ENCODE data around the gene NAGLU.
A peak's percentile ranks its signal among the peaks of the same experiment; 100 is the strongest.
"Not testable (repeated sequence)": the region's sequence is repeated elsewhere in the genome, so short reads cannot be mapped to it uniquely, and the experiment has no call there.

Gene NAGLU

GRCh38 chr17:42521036-42521435 is 15.0 kb upstream of the NAGLU start:
- DNase-seq (ENCODE audit: low read depth, low spot score), result peak; percentile 75

- DNase-seq (ENCODE audit: low read depth, low spot score), result peak; percentile 62
Observed at GRCh38 chr17:42521666-42522262, 14.3 kb upstream of the NAGLU start.

DNA sequence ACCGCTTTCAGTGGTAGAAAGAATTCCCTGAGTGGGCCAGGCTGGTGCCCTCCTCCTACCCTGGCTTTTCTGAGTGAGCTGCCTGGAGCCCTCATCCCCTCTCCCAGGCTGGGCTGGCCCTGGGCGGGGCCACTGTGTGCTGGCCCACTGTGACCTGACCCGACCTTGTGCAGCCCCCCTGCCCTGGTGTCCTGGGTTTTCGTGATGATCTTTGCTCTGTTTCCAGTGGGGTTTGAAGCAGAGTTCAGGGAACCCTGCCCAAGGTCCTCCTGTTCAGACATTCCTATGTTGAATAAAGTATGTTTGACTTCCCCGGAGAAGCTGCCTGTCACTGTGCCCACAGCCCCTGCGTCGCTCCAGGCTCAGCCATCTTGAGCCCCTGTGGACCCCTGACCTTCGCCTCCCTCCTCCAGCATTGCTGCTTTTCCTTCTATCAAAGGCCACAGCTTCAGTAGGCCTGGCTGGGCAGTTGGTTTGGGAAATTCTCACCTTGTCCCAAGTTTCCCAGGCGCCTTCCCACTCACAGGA is 13.7 kb upstream of the NAGLU start:
- DNase-seq (ENCODE audit: low read depth, low spot score), result no peak

GRCh38 chr17:42522798-42523278 is 13.2 kb upstream of the NAGLU start:
- no peak for DNase-seq (ENCODE audit: low read depth, low spot score)

GRCh38 chr17:42525221-42525620 is 10.8 kb upstream of the NAGLU start:
- DNase-seq (ENCODE audit: low read depth, low spot score), result peak; percentile 56

GRCh38 chr17:42526031-42526444 is 10.0 kb upstream of the NAGLU start:
- peak; percentile 50 for DNase-seq (ENCODE audit: low read depth, low spot score)

DNA sequence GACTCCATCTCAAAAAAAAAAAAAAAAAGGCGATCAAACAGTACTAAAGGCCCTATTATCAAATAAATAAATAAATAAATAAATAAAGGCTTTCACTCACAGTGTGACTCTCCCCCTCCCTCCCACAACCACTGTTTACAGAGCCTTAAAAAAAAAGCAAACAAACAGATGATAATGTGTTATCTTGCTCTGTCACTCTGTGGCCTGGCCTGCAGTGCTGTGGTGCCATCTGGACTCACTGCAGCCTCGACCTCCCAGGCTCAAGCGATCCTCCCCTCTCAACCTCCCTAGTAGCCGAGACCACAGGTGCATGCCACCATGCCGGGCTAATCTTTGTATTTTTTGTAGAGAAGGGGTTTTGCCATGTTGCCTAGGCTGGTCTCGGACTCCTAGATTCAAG is 8.1 kb upstream of the NAGLU start:
- DNase-seq (ENCODE audit: low read depth, low spot score), result no peak

DNA sequence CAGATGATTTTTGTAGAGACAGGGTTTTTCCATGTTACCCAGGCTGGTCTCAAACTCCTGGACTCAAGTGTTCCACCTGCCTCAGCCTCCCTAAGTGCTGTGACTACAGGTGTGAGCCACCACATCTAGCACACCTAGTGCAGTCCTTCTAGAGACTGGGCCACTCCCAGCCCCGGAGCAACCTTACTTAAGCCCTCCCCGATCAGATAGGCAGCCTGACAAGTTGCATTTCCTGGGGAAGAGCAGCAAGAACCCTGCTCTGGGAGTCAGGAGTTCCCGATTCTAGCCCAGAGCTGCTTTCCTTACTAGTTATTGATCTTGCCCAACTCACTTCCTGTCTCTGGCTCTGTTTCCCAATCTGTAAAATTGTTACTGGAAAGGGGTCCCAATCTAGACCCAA is 7.0 kb upstream of the NAGLU start:
- no peak for DNase-seq (ENCODE audit: low read depth, low spot score)

DNA sequence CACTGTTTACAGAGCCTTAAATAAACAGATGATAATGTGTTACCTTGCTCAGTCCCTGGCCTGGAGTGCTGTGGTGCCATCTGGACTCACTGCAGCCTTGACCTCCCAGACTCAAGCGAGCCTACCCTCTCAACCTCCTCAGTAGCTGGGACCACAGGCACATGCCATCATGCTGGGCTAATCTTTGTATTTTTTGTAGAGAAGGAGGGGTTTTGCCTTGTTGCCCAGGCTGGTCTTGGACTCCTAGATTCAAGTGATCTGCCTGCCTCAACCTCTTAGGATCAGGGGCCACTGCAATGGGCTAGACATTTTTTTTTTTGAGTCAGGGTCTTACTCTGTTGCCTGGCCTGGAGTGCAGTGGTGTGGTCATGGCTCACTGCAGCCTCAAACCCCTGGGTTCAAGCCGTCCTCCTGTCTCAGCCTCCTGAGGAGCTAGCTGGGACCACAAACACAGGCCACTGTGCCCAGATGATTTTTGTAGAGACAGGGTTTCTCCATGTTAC is 5.0 kb upstream of the NAGLU start:
- no peak for DNase-seq (ENCODE audit: low read depth, low spot score)

- DNase-seq (ENCODE audit: low read depth, low spot score), result peak; percentile 78
Observed at GRCh38 chr17:42531455-42532354, 4.3 kb upstream of the NAGLU start.

DNA sequence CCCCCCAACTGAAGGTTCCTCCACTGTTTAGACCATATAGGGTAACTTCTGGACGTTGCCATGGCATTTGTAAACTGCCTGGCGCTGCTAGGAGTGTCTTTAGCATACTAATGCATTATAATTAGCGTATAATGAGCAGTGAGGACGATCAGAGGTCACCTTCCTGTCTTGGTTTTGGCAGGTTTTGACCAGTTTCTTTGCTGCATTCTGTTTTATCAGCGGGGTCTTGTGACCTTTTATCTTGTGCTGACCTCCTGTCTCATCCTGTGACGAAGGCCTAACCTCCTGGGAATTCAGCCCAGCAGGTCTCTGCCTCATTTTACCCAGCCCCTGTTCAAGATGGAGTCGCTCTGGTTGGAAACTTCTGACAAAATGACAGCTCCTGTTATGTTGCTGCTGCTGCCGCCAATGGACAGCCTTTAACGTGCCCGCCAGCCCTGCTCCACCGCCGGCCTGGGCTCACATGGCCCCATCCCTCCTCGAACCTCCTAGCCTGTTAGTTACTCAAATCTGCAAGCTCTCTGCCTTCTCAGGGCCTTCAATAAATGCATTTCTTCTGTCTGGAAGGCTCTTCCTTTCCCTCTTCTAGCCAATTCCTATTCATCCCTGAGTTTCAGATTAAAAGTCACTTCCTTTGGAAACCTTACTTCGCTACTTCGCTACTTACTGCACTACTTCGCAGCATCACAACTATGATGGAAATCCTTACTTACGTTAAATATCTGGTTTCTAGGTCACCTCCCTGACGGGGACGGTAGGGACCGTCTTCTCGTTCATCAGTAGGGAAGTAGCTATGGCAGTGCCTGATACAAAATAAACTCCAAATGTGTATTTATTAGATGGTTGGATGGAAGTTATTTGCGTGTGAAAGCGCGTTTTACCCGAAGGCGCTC is 640 bp upstream of the NAGLU start:
- no peak for DNase-seq (ENCODE audit: low read depth, low spot score)

- DNase-seq (ENCODE audit: low read depth, low spot score), result peak; percentile 87
Observed at GRCh38 chr17:42536372-42537155, 523 bp downstream of the NAGLU start.

- DNase-seq (ENCODE audit: low read depth, low spot score), result no peak
Observed at GRCh38 chr17:42537156-42537805, 1.2 kb downstream of the NAGLU start.

GRCh38 chr17:42537826-42538451 is 1.9 kb downstream of the NAGLU start:
- DNase-seq (ENCODE audit: low read depth, low spot score), result no peak

DNA sequence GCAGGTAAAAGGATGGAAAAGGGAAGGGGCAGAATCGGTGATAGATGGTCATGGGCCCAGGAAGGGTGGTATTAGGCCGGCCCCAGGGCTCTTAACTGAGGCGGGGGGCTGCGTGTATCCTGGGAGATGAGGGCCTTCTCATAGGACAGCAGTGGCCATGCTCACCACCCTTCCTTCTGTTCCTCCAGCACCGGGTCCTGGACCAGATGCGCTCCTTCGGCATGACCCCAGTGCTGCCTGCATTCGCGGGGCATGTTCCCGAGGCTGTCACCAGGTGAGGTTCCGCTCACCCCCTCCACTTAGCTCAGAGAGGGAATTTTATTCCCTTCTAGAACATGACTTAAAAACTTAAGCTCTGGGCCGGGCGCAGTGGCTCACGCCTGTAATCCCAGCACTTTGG is 2.4 kb downstream of the NAGLU start:
- DNase-seq (ENCODE audit: low read depth, low spot score), result no peak

- not testable (repeated sequence) for DNase-seq (ENCODE audit: low read depth, low spot score)
Observed at GRCh38 chr17:42540558-42540957, 4.5 kb downstream of the NAGLU start.

DNA sequence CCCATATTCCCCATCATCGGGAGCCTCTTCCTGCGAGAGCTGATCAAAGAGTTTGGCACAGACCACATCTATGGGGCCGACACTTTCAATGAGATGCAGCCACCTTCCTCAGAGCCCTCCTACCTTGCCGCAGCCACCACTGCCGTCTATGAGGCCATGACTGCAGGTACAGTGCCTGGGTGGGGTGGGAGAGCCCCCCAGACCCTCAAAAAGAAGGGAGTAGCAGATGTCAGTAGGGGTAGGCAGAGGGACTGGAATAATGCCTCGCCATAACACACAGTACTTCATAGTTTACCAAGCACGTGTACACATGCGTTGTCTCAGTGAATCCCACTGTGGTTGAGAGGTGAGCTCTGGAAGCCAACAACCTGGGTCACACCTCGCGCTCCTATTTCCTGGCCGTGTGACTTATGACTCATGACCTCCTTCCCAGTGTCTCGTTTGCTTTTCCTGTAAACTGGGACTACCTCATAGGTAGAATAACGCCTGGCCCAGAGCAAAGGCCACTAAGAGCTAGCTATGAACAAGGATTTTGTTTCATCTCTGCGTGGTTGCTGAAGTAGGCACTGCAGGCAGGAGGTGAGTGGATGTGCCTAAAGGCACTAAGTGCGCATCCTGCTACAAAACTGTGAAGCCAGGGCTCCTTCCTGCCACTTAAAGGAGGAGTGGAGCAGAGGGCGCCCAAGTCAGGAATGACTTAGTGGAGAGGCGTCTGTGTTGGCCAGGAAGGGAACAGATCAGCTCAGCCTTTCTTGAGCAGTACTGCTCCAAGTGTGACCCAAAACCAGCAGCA is 5.2 kb downstream of the NAGLU start:
- DNase-seq (ENCODE audit: low read depth, low spot score), result no peak

DNA sequence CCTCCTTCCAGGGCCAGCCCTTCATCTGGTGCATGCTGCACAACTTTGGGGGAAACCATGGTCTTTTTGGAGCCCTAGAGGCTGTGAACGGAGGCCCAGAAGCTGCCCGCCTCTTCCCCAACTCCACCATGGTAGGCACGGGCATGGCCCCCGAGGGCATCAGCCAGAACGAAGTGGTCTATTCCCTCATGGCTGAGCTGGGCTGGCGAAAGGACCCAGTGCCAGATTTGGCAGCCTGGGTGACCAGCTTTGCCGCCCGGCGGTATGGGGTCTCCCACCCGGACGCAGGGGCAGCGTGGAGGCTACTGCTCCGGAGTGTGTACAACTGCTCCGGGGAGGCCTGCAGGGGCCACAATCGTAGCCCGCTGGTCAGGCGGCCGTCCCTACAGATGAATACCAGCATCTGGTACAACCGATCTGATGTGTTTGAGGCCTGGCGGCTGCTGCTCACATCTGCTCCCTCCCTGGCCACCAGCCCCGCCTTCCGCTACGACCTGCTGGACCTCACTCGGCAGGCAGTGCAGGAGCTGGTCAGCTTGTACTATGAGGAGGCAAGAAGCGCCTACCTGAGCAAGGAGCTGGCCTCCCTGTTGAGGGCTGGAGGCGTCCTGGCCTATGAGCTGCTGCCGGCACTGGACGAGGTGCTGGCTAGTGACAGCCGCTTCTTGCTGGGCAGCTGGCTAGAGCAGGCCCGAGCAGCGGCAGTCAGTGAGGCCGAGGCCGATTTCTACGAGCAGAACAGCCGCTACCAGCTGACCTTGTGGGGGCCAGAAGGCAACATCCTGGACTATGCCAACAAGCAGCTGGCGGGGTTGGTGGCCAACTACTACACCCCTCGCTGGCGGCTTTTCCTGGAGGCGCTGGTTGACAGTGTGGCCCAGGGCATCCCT is 7.4 kb downstream of the NAGLU start:
- no peak for DNase-seq (ENCODE audit: low read depth, low spot score)
